GM12878 (cell line): ENCODE measurements around the gene MYBPHL. TPM values are rescaled to one million over a fixed set of nuclear protein-coding genes. Genes with fewer than 3 reads are reported as not detected.

Experiments
- ATAC-seq: fragments of 200-7000 bp; cut with Tn5 transposase; 3 replicates; pipeline ENCODE4 v1.9.1; 2020; ENCODE audit warnings: mild to moderate bottlenecking, moderate library complexity
- BruUV-seq: library from RNA; stranded (reverse); fragments of 400-500 nt; replicated peaks from 2 replicates; lab custom pipeline; 2021; lab: Mats Ljungman, UMichigan
- CTCF ChIA-PET: fragments of 300-600 bp; sonication (Branson Sonifier 250); formaldehyde crosslinking; extraction: SDS; loops from one replicate; lab custom pipeline; 2021; ENCODE audit warnings: inconsistent platforms; lab: Yijun Ruan, JAX
- POLR2A ChIA-PET: fragments of 350-600 bp; formaldehyde crosslinking; extraction: SDS; loops from one replicate; lab custom pipeline; 2021; ENCODE audit warnings: inconsistent platforms; lab: Charles Lee
- RAD21 ChIA-PET: fragments of 300-600 bp; sonication (Branson Sonifier 250); formaldehyde crosslinking; loops from one replicate; lab custom pipeline; 2023; ENCODE audit warnings: antibody characterized with exemption; ENCODE audit not compliant: unreplicated experiment; lab: Charles Lee
- SMC1A ChIA-PET: fragments of 300-600 bp; sonication (Branson Sonifier 250); formaldehyde crosslinking; loops from one replicate; lab custom pipeline; 2023; ENCODE audit not compliant: unreplicated experiment, uncharacterized antibody; lab: Charles Lee
- DNase-seq: peaks from one replicate; pipeline ENCODE4 v3.0.0-alpha.2; 2011; ENCODE audit warnings: low read depth, low spot score
- FAIRE-seq: peaks from 3 replicates; lab custom pipeline; 2011; peaks lifted over from hg19 to GRCh38; lab: Jason Lieb, UNC
- H2AFZ ChIP-seq: 2 replicates; pipeline ENCODE4 v1.6.0; 2011; ENCODE audit warnings: low read depth, low read length, control low read depth; ENCODE audit not compliant: control insufficient read depth
- H3K27ac ChIP-seq: 2 replicates; pipeline ENCODE4 v1.5.1; 2011; ENCODE audit warnings: control low read depth; ENCODE audit not compliant: control insufficient read depth, insufficient read depth
- H3K27me3 ChIP-seq, 2 experiments: replicated peaks in 1 of 2; 2 replicates each; pipeline versions ENCODE4 v1.6.0 to v1.6.1; 2011; ENCODE audit warnings: low read length in 1 of 2; ENCODE audit not compliant: control insufficient read depth in 2 of 2, insufficient read depth in 2 of 2
- H3K36me3 ChIP-seq, 2 experiments: 2 replicates each; pipeline ENCODE4 v1.5.1; 2011; ENCODE audit warnings: low read length in 1 of 2; ENCODE audit not compliant: control insufficient read depth in 2 of 2, insufficient read depth in 2 of 2
- H3K4me1 ChIP-seq: 2 replicates; pipeline ENCODE4 v1.6.1; 2011; ENCODE audit warnings: mild to moderate bottlenecking, low read length, moderate library complexity, mixed read lengths; ENCODE audit not compliant: control insufficient read depth, insufficient read depth
- H3K4me2 ChIP-seq: 2 replicates; pipeline ENCODE4 v1.6.0; 2011; ENCODE audit warnings: control low read depth; ENCODE audit not compliant: control insufficient read depth, insufficient read depth
- H3K4me3 ChIP-seq: fragments of 200-600 bp; sonication (generic); 2 replicates; pipeline ENCODE4 v1.5.1; 2016
- H3K79me2 ChIP-seq: 2 replicates; pipeline ENCODE4 v1.6.0; 2011; ENCODE audit warnings: low read length; ENCODE audit not compliant: control insufficient read depth, insufficient read depth
- H3K9ac ChIP-seq: 2 replicates; pipeline ENCODE4 v1.8.0; 2011; ENCODE audit warnings: low read length, control low read depth, mixed read lengths; ENCODE audit not compliant: control insufficient read depth, insufficient read depth
- H3K9me3 ChIP-seq: replicated peaks from 3 replicates; pipeline ENCODE4 v1.5.1; 2011; ENCODE audit warnings: mild to moderate bottlenecking, low read length; ENCODE audit not compliant: control insufficient read depth, insufficient read depth
- H4K20me1 ChIP-seq: 2 replicates; pipeline ENCODE4 v1.6.0; 2011; ENCODE audit not compliant: control insufficient read depth, insufficient read depth
- CREM ChIP-seq: IDR thresholded peaks from 2 replicates; pipeline ENCODE4 v1.6.1; 2014; ENCODE audit warnings: antibody characterized with exemption, low read depth
- CTCF ChIP-seq, 3 experiments: IDR thresholded peaks in 2 of 3; conservative IDR thresholded peaks in 1 of 3; 2 replicates each; pipeline ENCODE4 v1.5.1; 2011; ENCODE audit warnings: low read depth in 3 of 3, low read length in 3 of 3, mild to moderate bottlenecking in 3 of 3, control low read depth in 2 of 3, moderate library complexity in 2 of 3, inconsistent platforms in 1 of 3, mixed read lengths in 1 of 3; ENCODE audit not compliant: control insufficient read depth in 2 of 3, insufficient read depth in 1 of 3; ENCODE audit errors: extremely low read depth in 1 of 3
- ESRRA ChIP-seq: IDR thresholded peaks from 2 replicates; pipeline ENCODE4 v1.6.1; 2012; ENCODE audit warnings: mild to moderate bottlenecking, low read length, improper control_type of control experiment
- HDGF ChIP-seq: fragments of 450-650 bp; IDR thresholded peaks from 2 replicates; pipeline ENCODE4 v1.6.1; 2016; ENCODE audit warnings: antibody characterized with exemption
- IKZF2 ChIP-seq, 2 experiments: fragments of 450-650 bp; IDR thresholded peaks; 2 replicates each; pipeline ENCODE4 v1.6.1; 2017; ENCODE audit warnings: mild to moderate bottlenecking in 2 of 2, moderate library complexity in 2 of 2
- WGBS: methylation state at CpG from one replicate; pipeline ENCODE4 v1.1.6; 2016; ENCODE audit warnings: low lambda C conversion rate; ENCODE audit not compliant: insufficient replicate concordance, insufficient coverage; ENCODE audit errors: missing lambda C conversion rate; 5-methylcytosine and 5-hydroxymethylcytosine counted together
- in situ Hi-C: fragments of 300-500 bp; cut with MboI; formaldehyde crosslinking; loops from 9 replicates; pipeline ENCODE4 v1.14.3; 2018; ENCODE audit warnings: mixed read lengths
- intact Hi-C: fragments of 100-400 bp; cut with micrococcal nuclease; formaldehyde crosslinking; loops from one replicate; pipeline ENCODE4 v1.14.2; 2022; ENCODE audit not compliant: unreplicated experiment
- polyA plus RNA-seq, 11 experiments: library from polyadenylated mRNA; depleted of rRNA in 4 of 11; unstranded in 6 of 11; stranded (reverse) in 5 of 11; fragments of >200 nt; fragmentation: Nextera tagmentation in 4 of 11; fragmentation: Illumina TruSeq in 1 of 11; extraction: Ambion mirVana in 4 of 11; extraction: Trizol in 1 of 11; gene quantifications; 1 replicate in 1 of 11; 2 replicates in 10 of 11; pipeline versions ENCODE4 v1.2.1 to v1.2.3, GENCODE V29; 2011 to 2016; ENCODE audit warnings: inconsistent platforms in 2 of 11, missing spikeins in 2 of 11, low read depth in 1 of 11
- total RNA-seq, 4 experiments: library from RNA; depleted of rRNA in 3 of 4; stranded (reverse); fragments of >200 nt in 3 of 4; fragmentation: Illumina TruSeq in 1 of 4; extraction: Trizol in 1 of 4; gene quantifications; 2 replicates each; pipeline versions ENCODE4 v1.2.1 to v1.2.3, GENCODE V29; 2013 to 2021
- TF ChIP-seq, protein P1 (sequence below): IDR thresholded peaks from 2 replicates; pipeline ENCODE4 v1.6.1; 2011; ENCODE audit warnings: low read depth, mild to moderate bottlenecking, low read length, moderate library complexity, borderline replicate concordance; ENCODE audit errors: extremely low read depth

Gene MYBPHL
- total and polyA plus RNA-seq, 10 of the 15 experiments (the other 5 are each of a cell fraction or from before 2014, with no cell fraction given): 0.16 to 0.75 (median 0.54) TPM; not detected in 7

DNA sequence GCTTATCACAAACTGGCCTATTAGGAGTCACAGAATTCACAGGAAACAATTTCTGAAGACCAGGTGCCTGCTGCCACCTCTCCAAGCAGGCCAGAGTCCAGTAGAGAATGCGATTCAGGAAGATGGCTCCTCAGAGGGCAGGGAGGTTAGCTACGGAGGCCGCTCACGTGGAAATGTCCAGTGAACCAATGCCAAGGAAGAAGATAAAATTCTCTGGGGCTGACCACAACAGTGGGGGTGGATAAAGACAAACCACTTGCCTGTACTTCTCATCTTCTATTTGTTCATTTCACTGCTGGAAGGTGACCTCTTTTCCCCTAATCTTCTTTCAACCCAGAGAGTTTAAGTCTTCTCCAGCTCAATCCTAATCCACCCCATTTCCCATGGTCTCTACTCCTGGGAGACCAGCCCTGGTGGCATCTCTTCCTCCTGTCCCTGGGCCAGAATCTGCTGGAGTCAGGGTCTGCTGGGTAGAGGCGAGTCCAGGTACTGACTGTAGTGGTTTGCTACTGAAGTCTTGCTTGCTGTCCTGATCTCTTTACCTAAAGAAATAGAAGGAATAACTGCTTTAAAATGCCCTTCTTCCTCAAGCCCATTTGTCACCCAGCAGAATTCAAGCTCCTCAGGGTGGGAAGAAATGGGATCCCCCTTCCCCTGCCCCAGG lies 27.1 kb downstream of the MYBPHL start:
- DNase-seq (no peak), ATAC-seq (no peak), FAIRE-seq (no peak)
- 88% methylated on average over 5 of the region's 5 CpGs for WGBS
- Histone ChIP-seq H3K9me3 (no peaks in the 10 kb centered on the region), H3K9ac (no peak overlapping the region), H3K4me2 (no peak overlapping the region), H2AFZ (no peak overlapping the region), H3K36me3 (no peaks in the 10 kb centered on the region), H3K27me3 (no peaks in the 10 kb centered on the region), H3K27ac (no peak overlapping the region), H4K20me1 (no peaks in the 10 kb centered on the region), H3K79me2 (no peaks in the 10 kb centered on the region), H3K4me3 (no peak overlapping the region), H3K4me1 (peaks cover 3% of the 10 kb centered on the region)
- ChIA-PET POLR2A (no interaction called here), CTCF (interaction anchor here (1.1 to 5.3 kb wide), 9 partner anchors 15 to 250 kb away, joined by 3 to 241 read pairs (median 4); partner anchors contain the start of genes CYB561D1 and SORT1), SMC1A (interaction anchor here (1.4 to 5.1 kb wide), 3 partner anchors 73 to 253 kb away, joined by 3 to 113 read pairs (median 4); partner anchors contain the start of gene SORT1), RAD21 (interaction anchor here (2.0 to 5.1 kb wide), 4 partner anchors 13 to 253 kb away, joined by 6 to 87 read pairs (median 18); partner anchors contain the start of gene SORT1)
- in situ Hi-C loops (no loop called here), intact Hi-C loops (no loop called here)
- no TSS peak for BruUV-seq
- no peak for TF ChIP-seq CTCF (IDR thresholded peaks at IDR 0.05 in 2 of 3, conservative IDR thresholded peaks at IDR 0.05 in 1 of 3; ENCODE audit: control insufficient read depth in 2 of 3, extremely low read depth in 1 of 3, insufficient read depth in 1 of 3, low read depth in 3 of 3, low read length in 3 of 3)
- TF ChIP-seq, protein P1, sequence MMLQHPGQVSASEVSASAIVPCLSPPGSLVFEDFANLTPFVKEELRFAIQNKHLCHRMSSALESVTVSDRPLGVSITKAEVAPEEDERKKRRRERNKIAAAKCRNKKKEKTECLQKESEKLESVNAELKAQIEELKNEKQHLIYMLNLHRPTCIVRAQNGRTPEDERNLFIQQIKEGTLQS: no peak
- TF ChIP-seq HDGF: no peak
- no peak for TF ChIP-seq CREM
- no peak for TF ChIP-seq ESRRA
- TF ChIP-seq IKZF2 (IDR thresholded peaks at IDR 0.05): no peak
